Measurements from ENCODE around the gene KIF1C. TPM values are rescaled to one million over a fixed set of nuclear protein-coding genes. Genes with fewer than 3 reads are reported as not detected.

Gene KIF1C
- total RNA-seq, 1 donor from 2014 or later, result 81.7 TPM

DNA sequence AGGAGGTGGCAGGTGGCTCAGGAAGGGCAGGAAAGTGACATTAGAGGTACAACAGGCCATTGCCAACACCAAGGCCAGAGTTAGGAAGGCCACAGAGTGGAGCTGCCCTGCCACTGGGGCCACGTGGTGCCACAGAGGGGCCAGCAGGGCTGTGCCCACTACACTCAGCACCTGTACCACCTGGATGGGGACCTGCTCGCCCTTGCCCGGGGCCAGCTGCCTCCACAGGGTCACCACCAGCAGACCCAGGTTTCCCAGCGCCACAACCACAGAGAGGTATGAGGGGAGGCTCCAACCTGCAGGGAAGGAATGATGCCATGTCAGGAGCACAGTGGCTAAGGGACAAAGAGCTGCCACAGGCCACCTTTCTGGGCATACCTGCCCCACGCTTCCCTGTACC lies 36.3 kb downstream of the KIF1C start:
- Mint-ChIP-seq H3K9me3 (no peaks in the 10 kb centered on the region), H3K4me1 (peaks cover 3% of the 10 kb centered on the region), H3K27ac (no peak overlapping the region), H3K4me3 (no peak overlapping the region), H3K27me3 (ENCODE audit: low read depth) (peaks cover 38% of the 10 kb centered on the region), H3K36me3 (no peaks in the 10 kb centered on the region)
- no peak for DNase-seq (ENCODE audit: low spot score in 2 of 2, unreplicated experiment in 2 of 2)
- TF ChIP-seq, protein P1, sequence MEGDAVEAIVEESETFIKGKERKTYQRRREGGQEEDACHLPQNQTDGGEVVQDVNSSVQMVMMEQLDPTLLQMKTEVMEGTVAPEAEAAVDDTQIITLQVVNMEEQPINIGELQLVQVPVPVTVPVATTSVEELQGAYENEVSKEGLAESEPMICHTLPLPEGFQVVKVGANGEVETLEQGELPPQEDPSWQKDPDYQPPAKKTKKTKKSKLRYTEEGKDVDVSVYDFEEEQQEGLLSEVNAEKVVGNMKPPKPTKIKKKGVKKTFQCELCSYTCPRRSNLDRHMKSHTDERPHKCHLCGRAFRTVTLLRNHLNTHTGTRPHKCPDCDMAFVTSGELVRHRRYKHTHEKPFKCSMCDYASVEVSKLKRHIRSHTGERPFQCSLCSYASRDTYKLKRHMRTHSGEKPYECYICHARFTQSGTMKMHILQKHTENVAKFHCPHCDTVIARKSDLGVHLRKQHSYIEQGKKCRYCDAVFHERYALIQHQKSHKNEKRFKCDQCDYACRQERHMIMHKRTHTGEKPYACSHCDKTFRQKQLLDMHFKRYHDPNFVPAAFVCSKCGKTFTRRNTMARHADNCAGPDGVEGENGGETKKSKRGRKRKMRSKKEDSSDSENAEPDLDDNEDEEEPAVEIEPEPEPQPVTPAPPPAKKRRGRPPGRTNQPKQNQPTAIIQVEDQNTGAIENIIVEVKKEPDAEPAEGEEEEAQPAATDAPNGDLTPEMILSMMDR (IDR thresholded peaks at IDR 0.05; ENCODE audit: unreplicated experiment), result peak; percentile 3

DNA sequence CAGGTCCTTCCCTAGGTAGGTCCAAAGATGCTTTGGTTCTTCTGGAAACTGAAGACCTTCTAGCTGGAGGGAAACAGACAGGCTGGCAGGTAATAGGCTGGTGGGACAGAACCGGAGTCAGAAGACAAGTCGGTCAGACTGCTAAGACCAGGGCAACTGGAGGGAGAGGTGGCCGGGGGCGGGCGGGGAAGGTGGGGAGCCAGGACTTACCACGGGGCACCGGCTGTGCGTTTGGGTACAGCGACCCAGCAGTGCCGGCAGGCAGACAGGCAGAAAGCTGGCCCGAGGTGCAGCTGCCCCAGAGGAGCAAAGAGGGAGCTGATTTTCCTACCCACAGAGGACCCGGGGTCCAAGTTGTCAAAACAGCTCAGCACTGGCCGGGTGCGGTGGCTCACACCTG lies 36.9 kb downstream of the KIF1C start:
- Mint-ChIP-seq H3K4me3 (peak overlapping the region; percentile 20), H3K27ac (no peak overlapping the region), H3K36me3 (no peaks in the 10 kb centered on the region), H3K27me3 (ENCODE audit: low read depth) (peaks cover 35% of the 10 kb centered on the region), H3K4me1 (peaks cover 3% of the 10 kb centered on the region), H3K9me3 (peaks cover 1% of the 10 kb centered on the region)
- TF ChIP-seq, protein P1 (IDR thresholded peaks at IDR 0.05; ENCODE audit: unreplicated experiment), result no peak
- no peak for DNase-seq (ENCODE audit: low spot score in 2 of 2, unreplicated experiment in 2 of 2)

DNA sequence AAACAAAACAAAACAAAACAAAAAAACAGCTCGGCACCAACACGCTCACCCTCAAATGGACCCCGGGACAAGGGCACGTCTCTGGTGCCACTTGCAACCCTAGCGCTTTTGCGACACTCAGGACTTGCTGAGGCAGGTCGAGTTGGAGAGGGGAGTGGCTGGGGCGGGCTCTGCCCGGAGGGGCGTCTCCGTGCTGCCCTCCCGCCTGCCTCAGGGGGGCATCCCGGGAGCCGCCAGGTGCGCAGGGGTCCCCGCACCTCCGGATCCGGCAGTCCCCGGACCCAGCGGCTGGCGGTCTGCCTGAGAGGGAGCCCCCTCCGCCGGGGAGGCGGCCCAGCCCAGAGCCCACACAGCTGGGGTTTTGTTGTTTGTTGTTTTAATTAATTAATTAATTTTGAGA lies 37.6 kb downstream of the KIF1C start, which contains the start of gene SLC52A1:
SLC52A1 (minus strand) TSS at position 112 of the 400 bp plus-strand sequence. CDS start 820 bp downstream, outside the sequence.
- Mint-ChIP-seq H3K4me3 (peak within 1 kb of the TSS; percentile 20), H3K27me3 (ENCODE audit: low read depth) (peaks cover 31% of the 10 kb centered on the region)

DNA sequence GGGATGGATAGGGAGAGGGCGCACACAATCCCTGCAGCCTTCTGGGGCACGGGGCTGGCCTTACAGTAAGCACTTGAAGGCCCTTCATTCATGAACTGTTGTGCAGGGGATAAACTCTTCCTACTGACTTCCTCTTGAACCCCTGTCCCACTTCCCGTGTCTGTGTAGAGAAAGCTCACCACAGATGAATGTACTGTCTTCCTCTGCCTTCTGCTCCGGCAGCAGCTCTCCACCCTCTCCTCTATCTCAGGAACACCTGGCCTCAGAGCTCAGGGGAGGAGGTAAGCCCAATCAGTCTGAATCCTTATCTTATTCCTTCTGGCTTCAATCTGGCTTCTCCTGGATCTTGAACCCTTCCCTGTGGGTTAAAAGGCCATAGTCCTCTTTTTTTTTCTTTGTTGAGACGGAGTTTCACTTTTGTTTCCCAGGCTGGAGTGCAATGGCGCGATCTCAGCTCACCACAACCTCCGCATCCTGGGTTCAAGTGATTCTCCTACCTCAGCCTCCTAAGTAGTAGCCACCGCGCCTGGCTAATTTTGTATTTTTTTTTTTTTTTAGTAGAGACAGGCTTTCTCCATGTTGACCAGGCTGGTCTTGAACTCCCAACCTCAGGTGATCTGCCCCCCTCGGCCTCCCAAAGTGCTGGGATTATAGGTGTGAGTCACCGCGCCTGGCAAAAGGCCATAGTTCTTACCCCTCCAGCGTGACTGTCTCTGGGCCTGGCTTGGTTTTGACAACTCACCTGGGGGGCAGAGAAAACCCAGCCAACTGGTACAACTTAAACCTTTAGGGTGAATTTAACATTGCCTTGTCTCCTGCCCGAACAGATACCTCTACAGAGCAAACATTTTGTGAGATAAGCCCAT lies 44.6 kb downstream of the KIF1C start:
- TF ChIP-seq, protein P1 (IDR thresholded peaks at IDR 0.05; ENCODE audit: unreplicated experiment), result no peak
- no peaks in the 10 kb centered on the region for H3K36me3 Mint-ChIP-seq

More for the DNA sequence above, 37.6 kb downstream of the KIF1C start, which contains the start of gene SLC52A1:
- DNase-seq (ENCODE audit: low spot score in 2 of 2, unreplicated experiment in 2 of 2), result no peak
- Mint-ChIP-seq H3K27ac (no peak within 1 kb of the TSS), H3K9me3 (peaks cover 4% of the 10 kb centered on the region), H3K4me1 (peaks cover 3% of the 10 kb centered on the region), H3K36me3 (no peaks in the 10 kb centered on the region)
- TF ChIP-seq, protein P1 (IDR thresholded peaks at IDR 0.05; ENCODE audit: unreplicated experiment), result no peak

DNA sequence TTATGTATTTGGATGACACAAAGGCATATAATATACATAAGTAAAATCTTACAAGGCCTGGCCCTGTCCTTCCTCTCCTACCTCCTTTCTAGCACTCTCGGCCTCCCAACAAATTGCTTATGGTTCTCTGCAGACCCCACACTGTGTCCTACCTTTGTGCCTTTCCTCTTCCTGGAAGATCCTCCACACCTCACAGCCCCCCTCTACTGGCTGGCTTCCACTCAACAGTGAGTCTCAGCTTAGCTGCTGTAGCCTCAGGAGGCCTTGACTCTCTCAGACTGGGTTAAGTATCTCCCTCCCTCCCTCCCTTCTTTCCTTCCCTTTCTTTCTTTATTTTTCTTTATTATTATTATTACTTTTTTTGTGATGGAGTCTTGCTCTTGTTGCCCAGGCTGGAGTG lies 45.8 kb downstream of the KIF1C start:
- TF ChIP-seq, protein P1 (IDR thresholded peaks at IDR 0.05; ENCODE audit: unreplicated experiment), result no peak
- Mint-ChIP-seq H3K27ac (no peak overlapping the region), H3K4me3 (no peak overlapping the region)

More for the DNA sequence above, 44.6 kb downstream of the KIF1C start:
- Mint-ChIP-seq H3K27me3 (ENCODE audit: low read depth) (peaks cover 4% of the 10 kb centered on the region), H3K27ac (no peak overlapping the region), H3K9me3 (peaks cover 4% of the 10 kb centered on the region), H3K4me1 (no peaks in the 10 kb centered on the region), H3K4me3 (no peak overlapping the region)
- DNase-seq (ENCODE audit: low spot score in 2 of 2, unreplicated experiment in 2 of 2), result no peak

More for the DNA sequence above, 45.8 kb downstream of the KIF1C start:
- Mint-ChIP-seq H3K36me3 (no peaks in the 10 kb centered on the region), H3K9me3 (peaks cover 4% of the 10 kb centered on the region), H3K4me1 (no peaks in the 10 kb centered on the region), H3K27me3 (ENCODE audit: low read depth) (peaks cover 4% of the 10 kb centered on the region)
- no peak for DNase-seq (ENCODE audit: low spot score in 2 of 2, unreplicated experiment in 2 of 2)
